OCI-LY7 (cell line): ENCODE results near the gene KHDC4. TPM values are rescaled to one million over a fixed set of nuclear protein-coding genes. Genes with fewer than 3 reads are reported as not detected.

Experiments used
- BruUV-seq: library from RNA; stranded (reverse); fragments of 400-500 nt; replicated peaks from 2 replicates; lab custom pipeline; 2021; lab: Mats Ljungman, UMichigan
- CTCF ChIA-PET: fragments of 300-600 bp; sonication (Branson Sonifier 250); formaldehyde crosslinking; loops from one replicate; lab custom pipeline; 2022; ENCODE audit warnings: antibody characterized with exemption; ENCODE audit not compliant: unreplicated experiment; lab: Charles Lee
- POLR2A ChIA-PET: fragments of 300-600 bp; sonication (Branson Sonifier 250); formaldehyde crosslinking; loops from one replicate; lab custom pipeline; 2022; ENCODE audit warnings: antibody characterized with exemption; lab: Charles Lee
- DNase-seq: peaks from one replicate; pipeline ENCODE4 v3.0.0-alpha.2; 2015; ENCODE audit warnings: low spot score
- H2AFZ ChIP-seq: fragments of 200-600 bp; sonication (generic), shearing (Covaris generic); 2 replicates; pipeline ENCODE4 v1.6.1; 2014; ENCODE audit warnings: mild to moderate bottlenecking, antibody characterized with exemption, low read length, moderate library complexity
- H3K27ac ChIP-seq: fragments of 200-600 bp; sonication (generic); 2 replicates; pipeline ENCODE4 v1.5.1; 2014; ENCODE audit warnings: mixed run types, low read depth, mild to moderate bottlenecking, moderate library complexity, low read length, inconsistent platforms; ENCODE audit not compliant: poor library complexity, severe bottlenecking
- H3K36me3 ChIP-seq: fragments of 200-600 bp; sonication (generic); 2 replicates; pipeline ENCODE4 v1.6.1; 2014; ENCODE audit warnings: mild to moderate bottlenecking, antibody characterized with exemption, low read length, moderate library complexity, mixed read lengths; ENCODE audit not compliant: insufficient read depth
- H3K4me1 ChIP-seq: fragments of 200-600 bp; sonication (generic); 2 replicates; pipeline ENCODE4 v1.5.1; 2014; ENCODE audit warnings: mild to moderate bottlenecking, low read length; ENCODE audit not compliant: insufficient read depth, poor library complexity, severe bottlenecking
- H3K4me2 ChIP-seq: fragments of 200-600 bp; sonication (generic); 2 replicates; pipeline ENCODE4 v1.6.1; 2014; ENCODE audit warnings: mild to moderate bottlenecking, low read length
- H3K4me3 ChIP-seq: fragments of 200-600 bp; sonication (generic); 2 replicates; pipeline ENCODE4 v1.5.1; 2014; ENCODE audit warnings: mild to moderate bottlenecking, low read depth, low read length; ENCODE audit not compliant: poor library complexity, severe bottlenecking
- H3K79me2 ChIP-seq: fragments of 200-600 bp; sonication (generic); 2 replicates; pipeline ENCODE4 v1.6.1; 2016; ENCODE audit warnings: low read depth, mild to moderate bottlenecking, low read length, moderate library complexity, mixed read lengths; ENCODE audit not compliant: insufficient read depth
- H3K9me2 ChIP-seq: fragments of 200-600 bp; sonication (generic); 2 replicates; pipeline ENCODE4 v1.6.1; 2016; ENCODE audit warnings: mild to moderate bottlenecking, low read length, mixed read lengths; ENCODE audit not compliant: insufficient read depth
- H3K9me3 ChIP-seq: fragments of 200-600 bp; sonication (generic); 2 replicates; pipeline ENCODE4 v1.6.1; 2014; ENCODE audit warnings: mild to moderate bottlenecking, mixed run types, low read length, mixed read lengths
- H4K20me1 ChIP-seq: fragments of 200-600 bp; sonication (generic); 2 replicates; pipeline ENCODE4 v1.6.1; 2014; ENCODE audit warnings: mild to moderate bottlenecking, antibody characterized with exemption, low read length, moderate library complexity, mixed read lengths; ENCODE audit not compliant: insufficient read depth
- CTCF ChIP-seq: fragments of 200-600 bp; sonication (generic); conservative IDR thresholded peaks from 2 replicates; pipeline ENCODE4 v1.5.1; 2014; ENCODE audit warnings: mild to moderate bottlenecking, antibody characterized with exemption, low read length, moderate library complexity, mixed read lengths
- EZH2phosphoT487 ChIP-seq: fragments of 200-600 bp; sonication (generic); IDR thresholded peaks from 2 replicates; pipeline ENCODE4 v1.6.1; 2018; ENCODE audit warnings: low read depth, borderline replicate concordance, mild to moderate bottlenecking, mixed run types, antibody characterized with exemption, low read length, moderate library complexity, mixed read lengths
- intact Hi-C: fragments of 100-400 bp; cut with micrococcal nuclease; formaldehyde crosslinking; loops from one replicate; pipeline ENCODE4 v1.10.0; 2022; ENCODE audit not compliant: unreplicated experiment
- total RNA-seq, 2 experiments: library from RNA; depleted of rRNA in 1 of 2; stranded (reverse); fragments of >200 nt in 1 of 2; shearing (Covaris generic) in 1 of 2; gene quantifications; 2 replicates each; pipeline ENCODE4 v1.2.3, GENCODE V29; 2014 to 2022

The KHDC4 gene
- total RNA-seq, 2 experiments from 2014 or later: 88.9 to 121 TPM

- intact Hi-C loops: loop anchor here (1.0 to 2.0 kb wide), 3 partner anchors 41 to 128 kb away; partner anchors contain the start of gene ARHGEF2
- Histone ChIP-seq H3K4me2 (no peak overlapping the region), H3K36me3 (peaks cover 8% of the 10 kb centered on the region), H3K27ac (no peak overlapping the region), H4K20me1 (0 out of 2 replicates have a peak, but pooled peaks cover under 1% of the 10 kb centered on the region), H3K79me2 (peaks cover 10% of the 10 kb centered on the region), H2AFZ (no peak overlapping the region; the same call in 1 of the 2 replicates), H3K4me3 (no peak overlapping the region), H3K4me1 (peaks cover 55% of the 10 kb centered on the region), H3K9me2 (no peaks in the 10 kb centered on the region), H3K9me3 (no peaks in the 10 kb centered on the region)
- TF ChIP-seq EZH2phosphoT487 (no peak), CTCF (peak; percentile 97)
- CTCF ChIA-PET: interaction anchor here (1.0 to 2.2 kb wide), 4 partner anchors 43 to 128 kb away, joined by 3 to 17 read pairs (median 6); no protein-coding TSS in a partner anchor
- POLR2A ChIA-PET: interaction anchor here (0.6 to 1.9 kb wide), 6 partner anchors 10 to 52 kb away, joined by 4 to 8 read pairs (median 5); partner anchors contain the start of gene ARHGEF2
- peak; percentile 77 for DNase-seq
- no TSS peak for BruUV-seq
Measured at GRCh38 chr1:155938220-155938627, 4.0 kb upstream of the KHDC4 start.

GRCh38 chr1:155934936-155935590, 850 bp upstream of the KHDC4 start:
- intact Hi-C loops: loop anchor here (2.0 kb wide), 2 partner anchors 76 to 120 kb away; partner anchors contain the start of genes LAMTOR2 and SYT11
- H2AFZ ChIP-seq: peak overlapping the region; percentile 76
- TSS peak; percentile 98 for BruUV-seq

More at GRCh38 chr1:155934936-155935590, 850 bp upstream of the KHDC4 start:
- Histone ChIP-seq H3K9me2 (no peaks in the 10 kb centered on the region), H3K27ac (peak overlapping the region; percentile 82), H3K4me1 (peaks cover 58% of the 10 kb centered on the region), H3K4me2 (peak overlapping the region; percentile 83), H3K4me3 (peak overlapping the region; percentile 87), H3K79me2 (peaks cover 41% of the 10 kb centered on the region), H3K36me3 (peaks cover 40% of the 10 kb centered on the region), H3K9me3 (no peaks in the 10 kb centered on the region), H4K20me1 (peaks cover 18% of the 10 kb centered on the region)
- POLR2A ChIA-PET: interaction anchor here (0.5 to 4.1 kb wide), 13 partner anchors 10 to 253 kb away, joined by 3 to 19 read pairs (median 4); partner anchors contain the start of gene ARHGEF2
- TF ChIP-seq CTCF: no peak; the same call in 1 of the 2 replicates
- no peak for TF ChIP-seq EZH2phosphoT487
- CTCF ChIA-PET: interaction anchor here (2.2 kb wide), 1 partner anchor 55 kb away, joined by 6 read pairs; no protein-coding TSS in a partner anchor
- DNase-seq: peak; percentile 34
